Caco-2 (cell line): ENCODE results near the gene NEGR1. TPM values are rescaled to one million over a fixed set of nuclear protein-coding genes. Genes with fewer than 3 reads are reported as not detected.

Source experiments
- BruUV-seq: library from RNA; stranded (reverse); fragments of 400-500 nt; replicated peaks from 2 replicates; lab custom pipeline; 2021; lab: Mats Ljungman, UMichigan
- CTCF ChIA-PET: fragments of 300-600 bp; sonication (Branson Sonifier 250); formaldehyde crosslinking; loops from one replicate; lab custom pipeline; 2022; ENCODE audit warnings: antibody characterized with exemption; lab: Charles Lee
- POLR2A ChIA-PET: fragments of 300-600 bp; sonication (Branson Sonifier 250); formaldehyde crosslinking; loops from one replicate; lab custom pipeline; 2022; ENCODE audit warnings: antibody characterized with exemption; lab: Charles Lee
- DNase-seq, 2 experiments: peaks; one replicate each; pipeline versions ENCODE4 v3.0.0 to v3.0.0-alpha.2; 2020 to 2022
- H3K27me3 ChIP-seq: replicated peaks from 2 replicates; pipeline ENCODE4 v1.6.0; 2011; ENCODE audit warnings: low read length; ENCODE audit not compliant: control insufficient read depth, insufficient read depth
- H3K36me3 ChIP-seq: 2 replicates; pipeline ENCODE4 v1.5.1; 2011; ENCODE audit warnings: low read length; ENCODE audit not compliant: control insufficient read depth, insufficient read depth
- H3K4me1 ChIP-seq: fragments of 250-450 bp; sonication (Bioruptor Pico); 2 replicates; pipeline ENCODE4 v1.5.1; 2020; ENCODE audit warnings: mild to moderate bottlenecking
- H3K4me3 ChIP-seq: 2 replicates; pipeline ENCODE4 v1.5.1; 2011; ENCODE audit warnings: low read depth, mild to moderate bottlenecking, control low read depth, low read length
- H3K9me3 ChIP-seq: fragments of 250-450 bp; sonication (Bioruptor Pico); 2 replicates; pipeline ENCODE4 v1.5.1; 2020; ENCODE audit warnings: mild to moderate bottlenecking, moderate library complexity
- H3K27ac Mint-ChIP-seq: one replicate; pipeline ENCODE4 v1.8.0; 2022; ENCODE audit warnings: mixed read lengths; ENCODE audit not compliant: unreplicated experiment
- H3K27me3 Mint-ChIP-seq: one replicate; pipeline ENCODE4 v1.8.0; 2022; ENCODE audit warnings: mixed read lengths; ENCODE audit not compliant: insufficient read depth, unreplicated experiment
- H3K36me3 Mint-ChIP-seq: one replicate; pipeline ENCODE4 v1.8.0; 2022; ENCODE audit warnings: mild to moderate bottlenecking, mixed read lengths; ENCODE audit not compliant: insufficient read depth, unreplicated experiment
- H3K4me1 Mint-ChIP-seq: one replicate; pipeline ENCODE4 v1.8.0; 2022; ENCODE audit warnings: low read depth, mixed read lengths; ENCODE audit not compliant: unreplicated experiment
- H3K4me3 Mint-ChIP-seq: one replicate; pipeline ENCODE4 v1.8.0; 2022; ENCODE audit warnings: mild to moderate bottlenecking, moderate library complexity, mixed read lengths; ENCODE audit not compliant: unreplicated experiment
- H3K9me3 Mint-ChIP-seq: one replicate; pipeline ENCODE4 v1.8.0; 2022; ENCODE audit warnings: mixed read lengths; ENCODE audit not compliant: unreplicated experiment
- intact Hi-C: fragments of 100-400 bp; cut with micrococcal nuclease; formaldehyde crosslinking; loops from one replicate; pipeline ENCODE4 v1.10.0; 2022; ENCODE audit not compliant: unreplicated experiment
- total RNA-seq: library from RNA; stranded (reverse); gene quantifications from 2 replicates; pipeline ENCODE4 v1.2.3, GENCODE V29; 2022
- TF ChIP-seq, protein P1 (sequence below), 2 experiments: fragments of 200-600 bp in 1 of 2; IDR thresholded peaks; 1 replicate in 1 of 2; 2 replicates in 1 of 2; pipeline versions ENCODE4 v1.5.1 to v1.8.0; 2011 to 2022; ENCODE audit warnings: antibody characterized with exemption in 1 of 2, control low read depth in 1 of 2, inconsistent platforms in 1 of 2, low read depth in 1 of 2, low read length in 1 of 2, mild to moderate bottlenecking in 1 of 2, moderate library complexity in 1 of 2; ENCODE audit not compliant: insufficient read depth in 1 of 2, severe bottlenecking in 1 of 2, unreplicated experiment in 1 of 2

NEGR1 gene
- total RNA-seq, 1 experiment from 2014 or later: not detected

GRCh38 chr1:71510725-71511124, 771.6 kb downstream of the NEGR1 start:
- CTCF ChIA-PET: no interaction called here
- Mint-ChIP-seq H3K36me3 (no peaks in the 10 kb centered on the region), H3K27ac (no peak overlapping the region), H3K4me3 (no peak overlapping the region), H3K9me3 (no peaks in the 10 kb centered on the region), H3K27me3 (no peaks in the 10 kb centered on the region), H3K4me1 (peaks cover 5% of the 10 kb centered on the region)
- POLR2A ChIA-PET: no interaction called here
- H3K27me3 ChIP-seq: no peaks in the 10 kb centered on the region
- no peaks in the 10 kb centered on the region for H3K36me3 ChIP-seq
- intact Hi-C loops: no loop called here
- TF ChIP-seq, protein P1, sequence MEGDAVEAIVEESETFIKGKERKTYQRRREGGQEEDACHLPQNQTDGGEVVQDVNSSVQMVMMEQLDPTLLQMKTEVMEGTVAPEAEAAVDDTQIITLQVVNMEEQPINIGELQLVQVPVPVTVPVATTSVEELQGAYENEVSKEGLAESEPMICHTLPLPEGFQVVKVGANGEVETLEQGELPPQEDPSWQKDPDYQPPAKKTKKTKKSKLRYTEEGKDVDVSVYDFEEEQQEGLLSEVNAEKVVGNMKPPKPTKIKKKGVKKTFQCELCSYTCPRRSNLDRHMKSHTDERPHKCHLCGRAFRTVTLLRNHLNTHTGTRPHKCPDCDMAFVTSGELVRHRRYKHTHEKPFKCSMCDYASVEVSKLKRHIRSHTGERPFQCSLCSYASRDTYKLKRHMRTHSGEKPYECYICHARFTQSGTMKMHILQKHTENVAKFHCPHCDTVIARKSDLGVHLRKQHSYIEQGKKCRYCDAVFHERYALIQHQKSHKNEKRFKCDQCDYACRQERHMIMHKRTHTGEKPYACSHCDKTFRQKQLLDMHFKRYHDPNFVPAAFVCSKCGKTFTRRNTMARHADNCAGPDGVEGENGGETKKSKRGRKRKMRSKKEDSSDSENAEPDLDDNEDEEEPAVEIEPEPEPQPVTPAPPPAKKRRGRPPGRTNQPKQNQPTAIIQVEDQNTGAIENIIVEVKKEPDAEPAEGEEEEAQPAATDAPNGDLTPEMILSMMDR (IDR thresholded peaks at IDR 0.05; ENCODE audit: insufficient read depth in 1 of 2, low read depth in 1 of 2, low read length in 1 of 2, severe bottlenecking in 1 of 2, unreplicated experiment in 1 of 2): no peak
- H3K4me1 ChIP-seq: no peaks in the 10 kb centered on the region
- no peak for DNase-seq
- no TSS peak for BruUV-seq
- H3K9me3 ChIP-seq: no peaks in the 10 kb centered on the region
- H3K4me3 ChIP-seq: no peak overlapping the region

- Mint-ChIP-seq H3K4me3 (no peak overlapping the region), H3K27ac (no peak overlapping the region), H3K27me3 (no peaks in the 10 kb centered on the region), H3K4me1 (peaks cover 5% of the 10 kb centered on the region), H3K36me3 (no peaks in the 10 kb centered on the region), H3K9me3 (no peaks in the 10 kb centered on the region)
- no TSS peak for BruUV-seq
- Histone ChIP-seq H3K9me3 (no peaks in the 10 kb centered on the region), H3K36me3 (no peaks in the 10 kb centered on the region), H3K4me1 (no peaks in the 10 kb centered on the region), H3K27me3 (no peaks in the 10 kb centered on the region), H3K4me3 (no peak overlapping the region)
- POLR2A ChIA-PET: no interaction called here
- DNase-seq: no peak
- CTCF ChIA-PET: no interaction called here
- intact Hi-C loops: no loop called here
- TF ChIP-seq, protein P1 (IDR thresholded peaks at IDR 0.05; ENCODE audit: insufficient read depth in 1 of 2, low read depth in 1 of 2, low read length in 1 of 2, severe bottlenecking in 1 of 2, unreplicated experiment in 1 of 2): no peak
These were observed 773.2 kb downstream of the NEGR1 start for GRCh38 chr1:71509051-71509595.

- intact Hi-C loops: no loop called here
- BruUV-seq: no TSS peak
- ChIA-PET CTCF (no interaction called here), POLR2A (no interaction called here)
- H3K9me3 ChIP-seq: no peaks in the 10 kb centered on the region
- TF ChIP-seq, protein P1 (IDR thresholded peaks at IDR 0.05; ENCODE audit: insufficient read depth in 1 of 2, low read depth in 1 of 2, low read length in 1 of 2, severe bottlenecking in 1 of 2, unreplicated experiment in 1 of 2): no peak
- Mint-ChIP-seq H3K9me3 (no peaks in the 10 kb centered on the region), H3K36me3 (no peaks in the 10 kb centered on the region), H3K4me3 (no peak overlapping the region), H3K27me3 (no peaks in the 10 kb centered on the region), H3K4me1 (peaks cover 3% of the 10 kb centered on the region), H3K27ac (no peak overlapping the region)
- H3K4me1 ChIP-seq: no peaks in the 10 kb centered on the region
- no peaks in the 10 kb centered on the region for H3K27me3 ChIP-seq
- no peak for DNase-seq
- no peak overlapping the region for H3K4me3 ChIP-seq
- H3K36me3 ChIP-seq: no peaks in the 10 kb centered on the region
These were observed 780.3 kb downstream of the NEGR1 start for GRCh38 chr1:71502006-71502405.
